LNCaP clone FGC (cell line): Measurements from ENCODE around the gene SHTN1.

Source experiments
- DNase-seq: peaks from one replicate; pipeline ENCODE4 v3.0.0-alpha.2; 2011; ENCODE audit warnings: low read depth
- H3K4me3 ChIP-seq: 2 replicates; pipeline ENCODE4 v1.5.1; 2011; ENCODE audit warnings: mild to moderate bottlenecking, low read depth, low read length, control low read depth
- CTCF ChIP-seq: IDR thresholded peaks from 2 replicates; pipeline ENCODE4 v1.5.1; 2012; ENCODE audit warnings: mild to moderate bottlenecking; ENCODE audit not compliant: control insufficient read depth, insufficient read depth; ENCODE audit errors: extremely low read depth

The SHTN1 gene

DNA sequence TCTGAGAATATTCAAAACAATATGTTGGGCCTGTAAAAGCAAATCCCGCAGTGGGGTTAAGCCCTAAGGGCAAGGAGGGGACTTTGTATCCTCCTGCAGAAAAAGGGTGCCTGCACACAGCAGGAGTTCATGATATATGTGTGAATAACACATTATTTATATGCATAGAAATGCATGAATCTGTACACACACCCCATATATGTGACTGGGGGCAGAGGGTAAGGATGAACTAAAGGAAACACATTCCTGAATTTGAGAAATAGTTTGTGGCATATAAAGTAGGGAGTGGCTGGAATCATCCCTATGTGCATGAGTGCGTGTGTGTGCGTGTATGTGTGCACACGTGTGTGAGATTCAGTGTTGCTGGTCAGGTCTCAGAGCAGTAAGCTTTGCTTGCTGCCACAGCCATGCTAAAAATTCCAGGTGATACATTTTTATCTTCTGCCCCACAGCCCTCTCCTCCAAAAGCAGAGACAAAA, 136.8 kb downstream of the SHTN1 start:
- no peak for DNase-seq
- no peak overlapping the region for H3K4me3 ChIP-seq
- TF ChIP-seq CTCF, result no peak

DNA sequence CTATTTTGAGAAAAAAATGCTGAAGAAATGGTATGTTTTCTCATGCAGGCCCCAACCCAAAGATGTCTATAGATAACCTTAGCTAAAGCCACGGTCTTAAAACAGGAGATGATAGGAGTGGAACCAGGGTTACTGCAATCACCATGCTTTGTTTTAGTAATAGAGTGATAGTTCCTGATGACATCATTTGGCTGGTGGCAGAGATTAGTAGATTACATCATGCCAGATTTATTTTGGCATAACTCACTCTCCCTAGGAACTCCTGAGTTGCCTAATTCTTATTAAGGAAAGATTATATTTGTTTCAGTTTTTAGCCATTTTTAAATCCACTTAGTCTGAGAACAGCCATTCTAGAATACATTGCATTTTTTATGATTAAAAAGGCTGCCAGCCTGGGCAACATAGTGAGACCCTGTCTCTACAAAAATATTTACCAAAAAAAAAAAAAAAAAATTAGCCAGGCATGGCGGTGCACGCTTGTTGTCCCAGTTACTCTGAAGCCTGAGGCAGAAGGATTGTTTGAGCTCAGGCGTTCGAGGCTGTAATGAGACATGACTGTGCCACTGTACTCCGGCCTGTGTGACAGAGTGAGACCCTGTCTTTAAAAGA, 137.9 kb downstream of the SHTN1 start:
- peak; percentile 48 for DNase-seq
- no peak for TF ChIP-seq CTCF
- no peak overlapping the region for H3K4me3 ChIP-seq

- TF ChIP-seq CTCF, result no peak
- no peak for DNase-seq
- no peak overlapping the region for H3K4me3 ChIP-seq
Observed at GRCh38 chr10:116866066-116866465, 138.9 kb downstream of the SHTN1 start.

GRCh38 chr10:116864436-116864835, 140.6 kb downstream of the SHTN1 start:
- no peak overlapping the region for H3K4me3 ChIP-seq
- DNase-seq, result no peak
- TF ChIP-seq CTCF, result no peak

- no peak for DNase-seq
- TF ChIP-seq CTCF, result no peak
Observed at GRCh38 chr10:116861796-116862195, 143.2 kb downstream of the SHTN1 start.

DNA sequence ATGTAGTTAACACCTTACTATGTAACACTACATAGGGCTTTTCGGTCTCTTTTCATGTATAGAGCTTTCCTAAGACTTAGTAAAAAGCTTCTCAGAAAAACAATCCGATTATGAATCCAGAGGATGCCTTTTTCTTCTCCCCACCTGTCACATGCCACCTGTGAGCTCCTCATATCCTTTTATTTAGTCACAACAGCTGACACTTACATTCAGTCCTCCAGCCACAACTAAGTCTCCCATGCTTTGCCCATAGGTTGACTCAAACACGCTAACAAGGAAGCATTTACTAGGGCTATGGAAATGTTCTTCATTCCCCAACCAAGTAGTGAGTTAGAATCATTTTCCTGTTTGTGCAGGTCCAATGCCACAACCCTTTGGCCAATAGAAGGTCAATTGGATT, 147.8 kb downstream of the SHTN1 start:
- no peak overlapping the region for H3K4me3 ChIP-seq
- DNase-seq, result no peak
- no peak for TF ChIP-seq CTCF

More at GRCh38 chr10:116861796-116862195, 143.2 kb downstream of the SHTN1 start:
- H3K4me3 ChIP-seq, result no peak overlapping the region

- no peak overlapping the region for H3K4me3 ChIP-seq
- TF ChIP-seq CTCF, result no peak
- DNase-seq, result no peak
Observed at GRCh38 chr10:116853701-116854100, 151.3 kb downstream of the SHTN1 start.
